HG02938 (cell line): ENCODE measurements around the gene TCEAL3.
"Not testable (repeated sequence)": the region's sequence is repeated elsewhere in the genome, so short reads cannot be mapped to it uniquely, and the experiment has no call there.

Experiments
- ATAC-seq: cut with Tn5 transposase; IDR thresholded peaks from one replicate; pipeline ENCODE4 v1.9.1; 2021; ENCODE audit warnings: mild to moderate bottlenecking, moderate library complexity; ENCODE audit not compliant: unreplicated experiment

TCEAL3 gene

DNA sequence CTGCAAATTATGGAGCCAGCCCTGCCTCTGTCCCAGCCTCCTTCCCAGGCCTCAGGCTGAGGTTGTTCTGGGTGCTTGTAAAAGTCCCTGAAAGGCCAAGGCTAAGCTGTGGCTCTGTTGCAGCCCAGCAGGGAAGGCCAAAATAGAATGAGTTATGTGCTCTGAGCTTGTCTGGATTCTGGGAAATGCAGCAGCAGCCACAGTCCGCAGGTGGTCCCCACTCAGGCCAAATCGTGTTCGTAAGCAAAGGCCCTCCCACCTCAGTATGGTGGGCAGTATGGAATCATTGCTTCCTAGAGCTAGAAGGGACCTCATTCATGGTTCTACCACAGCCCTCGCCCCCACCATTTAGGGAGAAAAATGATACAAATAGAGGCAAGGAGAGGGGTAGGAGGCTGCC is 16.3 kb downstream of the TCEAL3 start:
- ATAC-seq: no peak

GRCh38 chrX:103626855-103627254 is 19.1 kb downstream of the TCEAL3 start:
- ATAC-seq: no peak

GRCh38 chrX:103628386-103629317 is 20.9 kb downstream of the TCEAL3 start, which contains the start of gene TCEAL1:
TSS of gene TCEAL1 (plus strand) at chrX:103628975. CDS start at chrX:103629917, 942 bp downstream.
- ATAC-seq: peak; percentile 50

GRCh38 chrX:103629318-103630170 is 21.8 kb downstream of the TCEAL3 start:
- peak; percentile 31 for ATAC-seq

DNA sequence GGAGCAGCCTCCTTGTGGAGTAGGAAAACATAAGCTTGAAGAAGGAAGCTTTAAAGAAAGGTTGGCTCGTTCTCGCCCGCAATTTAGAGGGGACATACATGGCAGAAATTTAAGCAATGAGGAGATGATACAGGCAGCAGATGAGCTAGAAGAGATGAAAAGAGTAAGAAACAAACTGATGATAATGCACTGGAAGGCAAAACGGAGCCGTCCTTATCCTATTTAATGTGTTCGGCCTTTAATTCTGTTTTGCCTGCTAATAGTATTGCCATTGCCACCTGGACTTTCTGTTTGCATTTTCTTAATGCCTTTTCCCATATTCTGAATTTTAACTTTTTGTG is 22.4 kb downstream of the TCEAL3 start:
- no peak for ATAC-seq

DNA sequence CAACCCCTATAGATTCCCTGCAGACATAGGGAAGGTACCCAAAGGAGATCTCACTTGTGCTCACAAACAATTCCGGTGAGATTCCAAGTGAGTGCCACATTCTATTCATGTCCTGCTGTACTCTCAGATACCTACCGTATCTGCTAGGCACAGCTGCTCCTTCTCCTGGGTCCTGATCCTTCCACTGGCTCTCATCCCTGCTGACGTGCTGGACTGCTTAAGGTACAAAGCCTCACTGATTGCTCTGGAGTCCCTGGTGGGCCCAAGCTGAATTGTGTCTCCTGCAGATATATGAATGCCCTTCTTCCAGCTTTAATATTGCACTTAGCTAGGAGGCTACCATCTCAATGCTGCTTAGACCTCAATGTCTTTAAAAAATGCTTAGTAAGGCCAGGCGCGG is 23.4 kb downstream of the TCEAL3 start:
- ATAC-seq: no peak

GRCh38 chrX:103635436-103635835 is 27.7 kb downstream of the TCEAL3 start:
- no peak for ATAC-seq

DNA sequence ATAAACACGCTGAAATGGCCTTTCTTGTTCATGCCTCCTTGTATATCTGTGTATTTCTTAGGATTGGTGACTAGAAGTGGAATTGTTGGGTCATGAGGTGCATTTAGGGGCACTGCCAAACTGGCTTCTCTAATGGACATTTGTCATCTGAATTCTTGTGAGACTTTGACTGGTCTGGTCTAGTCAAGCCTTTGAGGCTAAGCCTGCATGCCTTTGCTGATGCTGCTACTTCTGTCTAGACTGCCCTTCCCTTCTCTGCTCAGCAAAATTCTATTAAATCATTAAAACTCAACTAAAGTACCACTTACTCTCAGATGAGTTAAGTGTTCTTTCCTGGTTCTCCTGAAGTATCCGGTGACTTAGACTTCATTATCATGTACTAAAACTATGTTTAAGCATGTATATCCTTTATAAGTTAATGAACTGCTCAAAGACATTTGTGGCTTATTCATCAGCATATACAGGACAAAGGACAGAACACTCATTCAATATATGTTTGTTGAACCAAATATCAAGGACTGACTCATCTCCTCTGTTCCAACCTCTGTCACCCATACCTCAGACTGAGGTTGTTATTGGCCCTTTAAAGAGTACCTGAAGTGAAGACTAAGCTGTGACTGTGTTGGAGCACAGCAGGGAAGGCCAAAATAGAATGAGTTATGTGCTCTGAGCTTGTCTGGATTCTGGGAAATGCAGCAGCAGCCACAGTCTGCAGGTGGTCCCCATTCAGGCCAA is 30.0 kb downstream of the TCEAL3 start:
- ATAC-seq: no peak

GRCh38 chrX:103638479-103639346 is 30.9 kb downstream of the TCEAL3 start:
- not testable (repeated sequence) for ATAC-seq

DNA sequence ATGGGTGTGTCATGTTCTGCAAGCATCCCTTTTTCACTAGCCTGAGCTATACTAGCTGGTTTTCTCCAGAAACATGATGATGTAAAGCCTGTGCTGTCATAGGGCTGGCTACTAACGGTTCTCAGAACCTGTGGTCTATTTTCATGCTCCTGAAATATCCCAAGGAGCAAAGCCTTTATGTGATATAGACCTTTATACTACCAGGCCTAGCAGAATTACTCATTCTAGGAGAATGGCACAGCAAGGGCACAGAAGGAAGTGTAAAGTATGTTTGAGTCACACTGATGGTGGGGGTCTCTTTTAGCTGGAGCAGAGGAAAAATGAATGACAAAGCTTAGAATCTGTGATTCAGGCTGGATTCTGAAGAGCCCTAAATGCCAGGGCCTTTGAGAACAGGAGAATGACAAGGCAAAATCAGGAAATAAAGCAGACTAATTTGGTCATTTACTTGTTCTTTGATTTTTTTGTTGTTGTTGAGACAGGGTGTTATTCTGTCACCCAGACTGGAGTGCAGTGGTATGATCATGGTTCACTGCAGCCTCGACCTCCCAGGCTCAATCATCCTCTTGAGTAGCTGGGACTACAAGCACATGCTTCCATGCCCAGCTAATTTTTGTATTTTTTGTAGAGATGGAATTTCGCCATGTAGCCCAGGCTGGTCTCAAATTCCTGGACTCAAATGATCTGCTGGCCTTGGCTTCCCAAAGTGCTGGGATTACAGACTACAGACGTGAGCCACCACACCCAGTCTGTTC is 32.8 kb downstream of the TCEAL3 start:
- no peak for ATAC-seq

DNA sequence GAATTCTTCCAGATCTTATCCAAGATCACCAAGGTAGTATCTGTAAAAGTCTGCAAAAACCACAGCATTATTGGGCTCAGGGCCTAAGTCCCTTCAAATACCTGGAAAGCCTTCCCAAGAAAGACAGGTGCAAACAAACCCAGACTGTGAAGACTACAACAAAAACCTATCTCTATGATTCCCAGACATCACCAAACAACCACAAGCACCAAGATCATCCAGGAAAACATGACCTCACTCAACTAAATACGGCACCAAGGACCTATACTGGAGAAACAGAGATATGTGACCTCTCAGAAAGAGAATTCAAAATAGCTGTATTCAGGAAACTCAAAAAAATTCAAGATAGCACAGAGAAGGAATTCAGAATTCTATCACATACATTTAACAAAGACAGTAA is 36.4 kb downstream of the TCEAL3 start:
- no peak for ATAC-seq

DNA sequence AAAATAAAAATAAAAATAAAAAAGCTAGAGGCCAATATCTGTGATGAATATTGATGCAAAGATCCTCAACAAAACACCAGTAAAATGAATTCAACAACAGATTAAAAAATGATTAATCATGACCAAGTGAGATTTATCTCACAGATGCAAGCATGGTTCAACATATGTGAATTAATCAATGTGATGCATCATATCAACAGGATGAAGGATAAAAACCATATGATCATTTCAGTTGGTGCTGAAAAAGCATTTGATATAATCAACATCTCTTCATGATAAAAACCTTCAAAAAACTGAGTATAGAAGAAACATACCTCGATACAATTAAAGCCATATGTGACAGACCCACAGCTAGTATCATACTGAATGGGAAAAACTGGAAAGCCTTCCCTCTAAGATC is 39.9 kb downstream of the TCEAL3 start:
- ATAC-seq: no peak

GRCh38 chrX:103651151-103651773 is 43.5 kb downstream of the TCEAL3 start:
- no peak for ATAC-seq

DNA sequence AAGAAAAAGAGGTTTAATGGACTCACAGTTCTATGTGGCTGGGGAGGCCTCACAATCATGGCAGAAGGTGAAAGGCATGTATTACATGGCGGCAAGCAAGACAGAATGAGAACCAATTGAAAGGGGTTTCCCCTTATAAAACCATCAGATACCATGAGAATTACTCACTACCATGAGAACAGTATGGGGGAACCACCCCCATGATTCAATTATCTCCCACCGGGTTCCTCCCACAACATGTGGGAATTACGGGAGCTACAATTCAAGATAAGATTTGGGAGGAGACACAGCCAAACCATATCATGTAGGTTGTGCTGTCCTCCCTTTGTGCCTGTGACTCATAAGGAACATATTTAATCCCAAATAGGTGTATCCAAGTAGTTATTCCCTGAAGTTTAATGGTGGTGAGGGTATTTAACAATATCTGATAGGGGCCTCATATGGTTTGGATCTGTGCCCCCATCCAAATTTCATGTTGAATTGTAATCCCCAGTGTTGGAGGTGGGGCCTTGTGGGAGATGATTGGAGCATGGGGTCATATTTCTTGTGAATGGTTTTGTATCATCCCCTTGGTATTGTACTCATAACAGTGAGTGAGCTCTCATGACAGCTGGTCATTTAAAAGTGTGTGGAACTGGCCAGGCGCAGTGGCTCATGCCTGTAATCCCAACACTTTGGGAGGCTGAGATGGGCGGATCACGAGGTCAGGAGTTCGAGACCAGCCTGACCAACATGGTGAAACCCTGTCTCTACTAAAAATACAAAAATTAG is 47.7 kb downstream of the TCEAL3 start:
- not testable (repeated sequence) for ATAC-seq

GRCh38 chrX:103656617-103657016 is 48.9 kb downstream of the TCEAL3 start:
- no peak for ATAC-seq

- ATAC-seq: not testable (repeated sequence)
These were observed 49.3 kb downstream of the TCEAL3 start for GRCh38 chrX:103657066-103657465.

DNA sequence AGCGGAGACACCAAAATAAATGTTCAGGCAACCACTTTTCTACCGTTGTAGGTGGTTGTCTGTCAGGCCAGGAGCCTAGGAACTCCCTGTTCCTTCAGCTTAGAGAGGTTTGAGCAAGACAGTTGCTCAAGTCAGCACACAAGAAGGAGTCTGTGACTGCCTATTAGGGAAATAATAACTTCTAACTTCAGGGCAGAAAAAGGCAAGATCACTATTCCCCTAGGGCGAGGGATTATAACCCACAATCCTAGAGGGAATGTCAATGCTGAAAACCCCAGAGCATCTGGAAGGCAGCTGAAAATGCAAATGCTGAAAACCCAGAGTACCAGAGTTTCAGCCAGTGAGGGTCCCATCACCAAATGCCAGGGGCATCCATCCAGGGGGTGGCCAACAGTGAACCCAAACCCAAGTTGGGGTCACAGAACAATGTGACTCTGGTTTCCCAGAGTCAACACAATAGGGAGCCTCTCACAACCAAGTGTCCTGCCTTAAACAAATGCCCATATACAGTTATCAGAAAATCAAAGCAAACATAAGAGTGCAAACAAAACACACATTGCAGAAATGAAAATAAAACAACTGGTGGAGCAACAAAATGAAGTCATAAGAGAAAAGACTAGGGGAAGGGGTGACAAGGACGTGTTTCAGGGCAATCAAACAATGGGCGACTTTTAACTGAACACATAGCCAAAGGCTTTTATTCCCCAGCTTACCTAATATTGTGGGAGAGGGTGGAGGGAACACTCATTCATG is 51.1 kb downstream of the TCEAL3 start:
- ATAC-seq: no peak
